Measurements from ENCODE around the gene DCST1. TPM values are rescaled to one million over a fixed set of nuclear protein-coding genes. Genes with fewer than 3 reads are reported as not detected.
A peak's percentile ranks its signal among the peaks of the same experiment; 100 is the strongest.

DCST1 gene
- total and polyA plus RNA-seq, 2 of the 13 experiments (the other 11 are each of a cell fraction or from before 2014, with no cell fraction given): 0.04 TPM; not detected in 1

DNA sequence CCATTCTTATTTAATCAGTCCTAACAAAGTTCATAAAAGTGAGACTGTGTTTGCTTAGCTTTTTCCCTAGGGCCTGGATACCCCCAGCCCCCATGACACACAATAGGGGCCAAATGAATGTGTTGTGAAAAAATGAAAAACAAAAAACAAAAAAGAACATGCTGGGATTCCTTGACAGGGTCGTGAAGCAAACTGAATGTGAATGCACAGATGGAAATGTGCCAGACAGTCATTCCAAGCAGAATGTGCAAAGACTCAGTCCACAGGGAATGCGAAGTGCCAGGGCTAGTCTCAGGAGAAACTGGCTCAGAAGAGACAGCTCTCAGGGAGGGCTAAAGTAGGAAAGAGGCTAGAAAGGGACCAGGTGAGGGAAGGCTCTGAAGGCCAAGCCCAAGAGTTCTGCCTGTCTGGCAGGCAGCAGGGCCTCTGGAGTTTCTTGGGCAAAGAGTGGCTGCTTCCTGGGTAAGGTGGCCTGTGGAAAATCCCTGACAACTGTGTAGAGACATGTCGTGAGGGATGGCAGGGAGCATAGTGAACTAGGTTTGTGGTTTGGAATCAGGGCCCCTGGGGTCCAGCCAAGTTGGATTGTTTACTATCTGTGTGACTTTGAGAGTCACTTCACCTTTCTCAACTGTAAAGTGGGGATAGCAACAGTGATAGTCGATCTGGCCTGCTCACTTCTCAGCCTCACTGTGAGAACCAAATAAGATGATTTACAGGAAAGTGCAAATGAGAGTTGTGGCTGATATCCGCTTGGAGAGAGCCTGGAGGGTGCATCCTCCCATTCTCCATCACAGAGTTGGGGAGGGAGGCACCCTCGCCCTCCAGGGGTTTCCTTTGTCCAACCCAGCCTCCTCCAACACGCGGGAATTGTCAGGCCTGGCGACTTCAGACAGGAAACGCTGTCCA, 16.3 kb downstream of the DCST1 start (continued):
- TF ChIP-seq, protein P1, sequence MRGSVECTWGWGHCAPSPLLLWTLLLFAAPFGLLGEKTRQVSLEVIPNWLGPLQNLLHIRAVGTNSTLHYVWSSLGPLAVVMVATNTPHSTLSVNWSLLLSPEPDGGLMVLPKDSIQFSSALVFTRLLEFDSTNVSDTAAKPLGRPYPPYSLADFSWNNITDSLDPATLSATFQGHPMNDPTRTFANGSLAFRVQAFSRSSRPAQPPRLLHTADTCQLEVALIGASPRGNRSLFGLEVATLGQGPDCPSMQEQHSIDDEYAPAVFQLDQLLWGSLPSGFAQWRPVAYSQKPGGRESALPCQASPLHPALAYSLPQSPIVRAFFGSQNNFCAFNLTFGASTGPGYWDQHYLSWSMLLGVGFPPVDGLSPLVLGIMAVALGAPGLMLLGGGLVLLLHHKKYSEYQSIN (CRISPR knock-in tag; IDR thresholded peaks at IDR 0.05; ENCODE audit: borderline replicate concordance): no peak
- TF ChIP-seq CBX2 (IDR thresholded peaks at IDR 0.05; ENCODE audit: low read depth, low read length) (no peak), CBX2 (CRISPR knock-in tag; IDR thresholded peaks at IDR 0.05; ENCODE audit: low read depth) (no peak), U2AF2 (IDR thresholded peaks at IDR 0.05; ENCODE audit: low read depth, low read length) (no peak), RAD21 (CRISPR knock-in tag; IDR thresholded peaks at IDR 0.05) (no peak), GTF2F1 (IDR thresholded peaks at IDR 0.05; ENCODE audit: low read length) (no peak), ARID2 (CRISPR knock-in tag; IDR thresholded peaks at IDR 0.05; ENCODE audit: borderline replicate concordance) (no peak), RNF2 (conservative IDR thresholded peaks at IDR 0.05; ENCODE audit: low read depth) (no peak), DNMT3B (CRISPR knock-in tag; conservative IDR thresholded peaks at IDR 0.05) (no peak), FOXP1 (IDR thresholded peaks at IDR 0.05) (no peak), FOXP1 (CRISPR knock-in tag; IDR thresholded peaks at IDR 0.05) (no peak), RAD51 (IDR thresholded peaks at IDR 0.05; ENCODE audit: borderline replicate concordance) (no peak), ZNF746 (CRISPR knock-in tag; IDR thresholded peaks at IDR 0.05) (no peak), POLR2A (IDR thresholded peaks at IDR 0.05; ENCODE audit: insufficient read depth in 1 of 2, low read depth in 2 of 2, low read length in 2 of 2) (no peak), ZNF121 (CRISPR knock-in tag; IDR thresholded peaks at IDR 0.05) (no peak), TOE1 (CRISPR knock-in tag; IDR thresholded peaks at IDR 0.05) (no peak), ZNF253 (CRISPR knock-in tag; IDR thresholded peaks at IDR 0.05; ENCODE audit: borderline replicate concordance) (no peak), ZNF549 (CRISPR knock-in tag; IDR thresholded peaks at IDR 0.05) (no peak), SP5 (CRISPR knock-in tag; IDR thresholded peaks at IDR 0.05; ENCODE audit: borderline replicate concordance, low read depth) (no peak), KLF13 (CRISPR knock-in tag; IDR thresholded peaks at IDR 0.05) (no peak), SRSF9 (IDR thresholded peaks at IDR 0.05; ENCODE audit: borderline replicate concordance, insufficient read depth, low read depth, low read length, poor library complexity, severe bottlenecking) (no peak)
- TF ChIP-seq, protein P2, sequence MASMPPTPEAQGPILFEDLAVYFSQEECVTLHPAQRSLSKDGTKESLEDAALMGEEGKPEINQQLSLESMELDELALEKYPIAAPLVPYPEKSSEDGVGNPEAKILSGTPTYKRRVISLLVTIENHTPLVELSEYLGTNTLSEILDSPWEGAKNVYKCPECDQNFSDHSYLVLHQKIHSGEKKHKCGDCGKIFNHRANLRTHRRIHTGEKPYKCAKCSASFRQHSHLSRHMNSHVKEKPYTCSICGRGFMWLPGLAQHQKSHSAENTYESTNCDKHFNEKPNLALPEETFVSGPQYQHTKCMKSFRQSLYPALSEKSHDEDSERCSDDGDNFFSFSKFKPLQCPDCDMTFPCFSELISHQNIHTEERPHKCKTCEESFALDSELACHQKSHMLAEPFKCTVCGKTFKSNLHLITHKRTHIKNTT (CRISPR knock-in tag; IDR thresholded peaks at IDR 0.05): no peak
- TF ChIP-seq, protein P3, sequence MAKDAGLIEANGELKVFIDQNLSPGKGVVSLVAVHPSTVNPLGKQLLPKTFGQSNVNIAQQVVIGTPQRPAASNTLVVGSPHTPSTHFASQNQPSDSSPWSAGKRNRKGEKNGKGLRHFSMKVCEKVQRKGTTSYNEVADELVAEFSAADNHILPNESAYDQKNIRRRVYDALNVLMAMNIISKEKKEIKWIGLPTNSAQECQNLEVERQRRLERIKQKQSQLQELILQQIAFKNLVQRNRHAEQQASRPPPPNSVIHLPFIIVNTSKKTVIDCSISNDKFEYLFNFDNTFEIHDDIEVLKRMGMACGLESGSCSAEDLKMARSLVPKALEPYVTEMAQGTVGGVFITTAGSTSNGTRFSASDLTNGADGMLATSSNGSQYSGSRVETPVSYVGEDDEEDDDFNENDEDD (CRISPR knock-in tag; IDR thresholded peaks at IDR 0.05; ENCODE audit: borderline replicate concordance): no peak
- TF ChIP-seq, protein P4, sequence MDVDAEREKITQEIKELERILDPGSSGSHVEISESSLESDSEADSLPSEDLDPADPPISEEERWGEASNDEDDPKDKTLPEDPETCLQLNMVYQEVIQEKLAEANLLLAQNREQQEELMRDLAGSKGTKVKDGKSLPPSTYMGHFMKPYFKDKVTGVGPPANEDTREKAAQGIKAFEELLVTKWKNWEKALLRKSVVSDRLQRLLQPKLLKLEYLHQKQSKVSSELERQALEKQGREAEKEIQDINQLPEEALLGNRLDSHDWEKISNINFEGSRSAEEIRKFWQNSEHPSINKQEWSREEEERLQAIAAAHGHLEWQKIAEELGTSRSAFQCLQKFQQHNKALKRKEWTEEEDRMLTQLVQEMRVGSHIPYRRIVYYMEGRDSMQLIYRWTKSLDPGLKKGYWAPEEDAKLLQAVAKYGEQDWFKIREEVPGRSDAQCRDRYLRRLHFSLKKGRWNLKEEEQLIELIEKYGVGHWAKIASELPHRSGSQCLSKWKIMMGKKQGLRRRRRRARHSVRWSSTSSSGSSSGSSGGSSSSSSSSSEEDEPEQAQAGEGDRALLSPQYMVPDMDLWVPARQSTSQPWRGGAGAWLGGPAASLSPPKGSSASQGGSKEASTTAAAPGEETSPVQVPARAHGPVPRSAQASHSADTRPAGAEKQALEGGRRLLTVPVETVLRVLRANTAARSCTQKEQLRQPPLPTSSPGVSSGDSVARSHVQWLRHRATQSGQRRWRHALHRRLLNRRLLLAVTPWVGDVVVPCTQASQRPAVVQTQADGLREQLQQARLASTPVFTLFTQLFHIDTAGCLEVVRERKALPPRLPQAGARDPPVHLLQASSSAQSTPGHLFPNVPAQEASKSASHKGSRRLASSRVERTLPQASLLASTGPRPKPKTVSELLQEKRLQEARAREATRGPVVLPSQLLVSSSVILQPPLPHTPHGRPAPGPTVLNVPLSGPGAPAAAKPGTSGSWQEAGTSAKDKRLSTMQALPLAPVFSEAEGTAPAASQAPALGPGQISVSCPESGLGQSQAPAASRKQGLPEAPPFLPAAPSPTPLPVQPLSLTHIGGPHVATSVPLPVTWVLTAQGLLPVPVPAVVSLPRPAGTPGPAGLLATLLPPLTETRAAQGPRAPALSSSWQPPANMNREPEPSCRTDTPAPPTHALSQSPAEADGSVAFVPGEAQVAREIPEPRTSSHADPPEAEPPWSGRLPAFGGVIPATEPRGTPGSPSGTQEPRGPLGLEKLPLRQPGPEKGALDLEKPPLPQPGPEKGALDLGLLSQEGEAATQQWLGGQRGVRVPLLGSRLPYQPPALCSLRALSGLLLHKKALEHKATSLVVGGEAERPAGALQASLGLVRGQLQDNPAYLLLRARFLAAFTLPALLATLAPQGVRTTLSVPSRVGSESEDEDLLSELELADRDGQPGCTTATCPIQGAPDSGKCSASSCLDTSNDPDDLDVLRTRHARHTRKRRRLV (CRISPR knock-in tag; IDR thresholded peaks at IDR 0.05): 0 out of 2 replicates have a peak, but pooled peaks have one; percentile 43
